Right lobe of liver (tissue), 6 donors: ENCODE measurements around the gene MYO16. TPM values are rescaled to one million over a fixed set of nuclear protein-coding genes. Genes with fewer than 3 reads are reported as not detected.

ENCODE experiments used
- ATAC-seq, 4 donors: fragments of 200-7000 bp; cut with Tn5 transposase; one replicate each; pipeline ENCODE4 v1.9.1; 2020; ENCODE audit warnings: mild to moderate bottlenecking in 4 of 4, moderate library complexity in 4 of 4
- DNase-seq, 3 donors: peaks; one replicate each; pipeline ENCODE4 v3.0.0-alpha.2; 2020
- H3K27ac ChIP-seq, 3 donors: fragments of 200-600 bp; one replicate each; pipeline ENCODE4 v1.8.0; 2022
- H3K27me3 ChIP-seq, 2 donors: fragments of 200-600 bp; one replicate each; pipeline ENCODE4 v1.8.0; 2022
- H3K36me3 ChIP-seq, 4 donors: fragments of 200-600 bp; sonication (generic) in 1 of 4; one replicate each; pipeline versions ENCODE4 v1.5.1 to v1.8.0; 2017 to 2022; ENCODE audit warnings: control low read depth in 1 of 4
- H3K4me1 ChIP-seq, 4 donors: fragments of 200-600 bp; sonication (generic) in 1 of 4; one replicate each; pipeline versions ENCODE4 v1.5.1 to v1.8.0; 2017 to 2022; ENCODE audit warnings: control low read depth in 1 of 4
- H3K4me3 ChIP-seq, 3 donors: fragments of 200-600 bp; one replicate each; pipeline ENCODE4 v1.8.0; 2022
- H3K9me3 ChIP-seq, 4 donors: fragments of 200-600 bp; sonication (generic) in 1 of 4; one replicate each; pipeline versions ENCODE4 v1.5.1 to v1.8.0; 2017 to 2022; ENCODE audit warnings: control low read depth in 1 of 4
- POLR2A ChIP-seq: fragments of 450-650 bp; IDR thresholded peaks from one replicate; pipeline ENCODE4 v1.6.1; 2017; ENCODE audit warnings: antibody characterized with exemption, mild to moderate bottlenecking
- WGBS: methylation state at CpG from one replicate; pipeline ENCODE4 v1.1.6; 2018; ENCODE audit warnings: low coverage, low lambda C conversion rate; ENCODE audit not compliant: insufficient coverage; ENCODE audit errors: missing lambda C conversion rate; 5-methylcytosine and 5-hydroxymethylcytosine counted together
- intact Hi-C, 2 donors: fragments of 100-400 bp; cut with DNase I; formaldehyde crosslinking; loops; one replicate each; pipeline versions ENCODE4 v1.11.2 to v1.14.1; 2022
- total RNA-seq, 6 experiments: library from RNA; depleted of rRNA in 2 of 6; stranded (reverse); fragments of >200 nt in 2 of 6; fragmentation: NEBNext Ultra II Directional in 3 of 6; extraction: Animal tissue kit (Norgen Biotek cat#: 25700) in 3 of 6; gene quantifications; one replicate each; pipeline versions ENCODE4 v1.1.0 to v1.2.4, GENCODE V29; 2016 to 2023
- TF ChIP-seq, protein P1 (sequence below), 4 donors: fragments of 200-600 bp in 3 of 4; fragments of 450-650 bp in 1 of 4; IDR thresholded peaks; one replicate each; pipeline versions ENCODE4 v1.5.1 to v1.8.0; 2016 to 2022; ENCODE audit warnings: antibody characterized with exemption in 4 of 4, mild to moderate bottlenecking in 2 of 4
- donor health status: DM: no; HTN: yes; CAD: no.
- donor health status: DM: no; HTN: no; CAD: no.
- donor health status: DM: no; HTN: no; CAD: no.
- donor health status: DM: no; HTN: yes; CAD: no.
- donor health status: DM: no; HTN: yes; CAD: no.

Gene MYO16
- total RNA-seq, 6 experiments from 2014 or later = 0.43 to 2.7 (median 0.93) TPM

GRCh38 chr13:109043636-109044035 is 414.2 kb downstream of the MYO16 start:
- Histone ChIP-seq H3K4me3 (no peak overlapping the region), H3K36me3 (no peaks in the 10 kb centered on the region), H3K4me1 (no peaks in the 10 kb centered on the region), H3K9me3 (no peaks in the 10 kb centered on the region), H3K27ac (no peak overlapping the region), H3K27me3 (no peaks in the 10 kb centered on the region)
- DNase-seq = no peak
- ATAC-seq = no peak
- no peak for TF ChIP-seq POLR2A
- TF ChIP-seq, protein P1, sequence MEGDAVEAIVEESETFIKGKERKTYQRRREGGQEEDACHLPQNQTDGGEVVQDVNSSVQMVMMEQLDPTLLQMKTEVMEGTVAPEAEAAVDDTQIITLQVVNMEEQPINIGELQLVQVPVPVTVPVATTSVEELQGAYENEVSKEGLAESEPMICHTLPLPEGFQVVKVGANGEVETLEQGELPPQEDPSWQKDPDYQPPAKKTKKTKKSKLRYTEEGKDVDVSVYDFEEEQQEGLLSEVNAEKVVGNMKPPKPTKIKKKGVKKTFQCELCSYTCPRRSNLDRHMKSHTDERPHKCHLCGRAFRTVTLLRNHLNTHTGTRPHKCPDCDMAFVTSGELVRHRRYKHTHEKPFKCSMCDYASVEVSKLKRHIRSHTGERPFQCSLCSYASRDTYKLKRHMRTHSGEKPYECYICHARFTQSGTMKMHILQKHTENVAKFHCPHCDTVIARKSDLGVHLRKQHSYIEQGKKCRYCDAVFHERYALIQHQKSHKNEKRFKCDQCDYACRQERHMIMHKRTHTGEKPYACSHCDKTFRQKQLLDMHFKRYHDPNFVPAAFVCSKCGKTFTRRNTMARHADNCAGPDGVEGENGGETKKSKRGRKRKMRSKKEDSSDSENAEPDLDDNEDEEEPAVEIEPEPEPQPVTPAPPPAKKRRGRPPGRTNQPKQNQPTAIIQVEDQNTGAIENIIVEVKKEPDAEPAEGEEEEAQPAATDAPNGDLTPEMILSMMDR (IDR thresholded peaks at IDR 0.05) = no peak
- 86% methylated on average over 3 of the region's 3 CpGs for WGBS
- intact Hi-C loops = no loop called here

DNA sequence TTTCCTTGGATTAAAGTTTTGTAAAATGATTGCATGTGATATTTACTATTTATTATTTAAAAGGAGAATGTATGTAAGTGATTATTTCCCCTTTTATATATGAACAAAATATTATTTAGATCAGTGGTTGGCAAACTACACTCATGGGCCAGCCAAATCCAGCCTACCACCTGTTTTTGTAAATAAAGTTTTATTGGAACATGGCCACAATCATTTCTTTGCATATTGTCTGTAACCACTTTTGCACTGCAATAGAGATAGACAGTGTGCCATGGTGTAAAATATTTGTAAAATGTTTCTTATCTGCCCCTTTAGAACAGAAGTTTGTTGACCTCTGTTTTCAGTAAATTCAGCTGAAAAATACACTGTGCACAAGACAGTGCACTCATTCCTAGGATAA is 426.4 kb downstream of the MYO16 start:
- Histone ChIP-seq H3K4me3 (no peak overlapping the region), H3K9me3 (no peaks in the 10 kb centered on the region), H3K4me1 (no peaks in the 10 kb centered on the region), H3K27me3 (no peaks in the 10 kb centered on the region), H3K27ac (no peak overlapping the region), H3K36me3 (no peaks in the 10 kb centered on the region)
- intact Hi-C loops = no loop called here
- TF ChIP-seq, protein P1 (IDR thresholded peaks at IDR 0.05) = no peak
- TF ChIP-seq POLR2A = no peak
- DNase-seq = no peak
- no peak for ATAC-seq

GRCh38 chr13:109058087-109058486 is 428.7 kb downstream of the MYO16 start:
- H3K27me3 ChIP-seq = no peaks in the 10 kb centered on the region
- no peak for TF ChIP-seq POLR2A
- TF ChIP-seq, protein P1 (IDR thresholded peaks at IDR 0.05) = no peak
- 70% methylated on average over 3 of the region's 5 CpGs for WGBS
- no peak overlapping the region for H3K27ac ChIP-seq
- DNase-seq (no peak), ATAC-seq (no peak)
- H3K36me3 ChIP-seq = no peaks in the 10 kb centered on the region
- no peaks in the 10 kb centered on the region for H3K9me3 ChIP-seq
- intact Hi-C loops = no loop called here
- no peak overlapping the region for H3K4me3 ChIP-seq
- H3K4me1 ChIP-seq = no peaks in the 10 kb centered on the region

DNA sequence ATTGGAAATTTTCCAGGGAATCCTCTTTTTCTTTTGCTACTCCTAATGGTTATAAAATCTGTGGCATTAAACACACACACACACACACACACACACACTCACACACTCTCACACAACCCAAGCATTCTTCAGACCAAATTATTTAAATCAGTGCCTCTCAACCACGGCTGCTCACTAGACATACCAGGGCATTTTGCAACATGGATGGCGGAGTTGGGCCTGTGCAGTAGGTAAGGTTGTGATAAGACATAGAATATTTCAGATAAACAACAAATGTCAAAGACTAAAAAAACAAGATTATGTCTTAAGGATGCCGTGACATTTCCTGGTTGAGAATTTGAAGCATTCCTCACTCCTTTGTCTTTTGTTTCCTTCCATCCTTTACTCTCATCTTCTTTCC is 443.1 kb downstream of the MYO16 start:
- intact Hi-C loops = no loop called here
- Histone ChIP-seq H3K4me3 (no peak overlapping the region), H3K36me3 (no peaks in the 10 kb centered on the region), H3K27me3 (no peaks in the 10 kb centered on the region), H3K9me3 (no peaks in the 10 kb centered on the region), H3K27ac (no peak overlapping the region), H3K4me1 (no peaks in the 10 kb centered on the region)
- 84% methylated on average over 3 of the region's 3 CpGs for WGBS
- TF ChIP-seq, protein P1 (IDR thresholded peaks at IDR 0.05) = no peak
- TF ChIP-seq POLR2A = no peak
- no peak for ATAC-seq
- no peak for DNase-seq

DNA sequence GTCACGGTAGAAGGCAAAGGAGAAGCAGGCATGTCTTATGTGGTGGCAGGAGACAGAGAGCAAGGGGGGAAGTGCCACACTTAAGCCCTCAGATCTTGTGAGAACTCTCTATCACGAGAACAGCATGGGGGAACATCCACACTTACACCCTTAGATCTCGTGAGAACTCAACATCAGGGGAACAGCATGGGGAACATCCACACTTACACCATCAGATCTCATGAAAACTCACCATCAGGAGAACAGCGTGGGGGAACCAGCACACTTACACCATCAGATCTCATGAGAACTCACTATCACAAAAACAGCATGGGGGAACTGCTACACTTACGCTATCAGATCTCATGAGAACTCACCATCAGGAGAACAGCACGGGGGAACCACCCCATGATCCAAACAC is 445.0 kb downstream of the MYO16 start:
- DNase-seq = no peak
- Histone ChIP-seq H3K27me3 (no peaks in the 10 kb centered on the region), H3K4me3 (no peak overlapping the region), H3K4me1 (no peaks in the 10 kb centered on the region), H3K36me3 (no peaks in the 10 kb centered on the region), H3K27ac (no peak overlapping the region), H3K9me3 (no peaks in the 10 kb centered on the region)
- WGBS = 83% methylated on average over 4 of the region's 6 CpGs
- intact Hi-C loops = no loop called here
- TF ChIP-seq, protein P1 (IDR thresholded peaks at IDR 0.05) = no peak
- no peak for TF ChIP-seq POLR2A
- no peak for ATAC-seq
